WTC11 (cell line): ENCODE data around the gene SHISA9. TPM values are rescaled to one million over a fixed set of nuclear protein-coding genes. Genes with fewer than 3 reads are reported as not detected.

Experiments used
- ATAC-seq: fragments of 200-7000 bp; cut with Tn5 transposase; 2 replicates; pipeline ENCODE4 v1.10.0; 2021; ENCODE audit warnings: mild to moderate bottlenecking, moderate library complexity
- CTCF ChIA-PET: fragments of 300-600 bp; sonication (Branson Sonifier 250); formaldehyde crosslinking; loops from one replicate; lab custom pipeline; 2021; ENCODE audit warnings: antibody characterized with exemption; lab: Charles Lee
- POLR2A ChIA-PET: fragments of 350-600 bp; sonication (Branson Sonifier 250); formaldehyde crosslinking; loops from one replicate; lab custom pipeline; 2021; ENCODE audit warnings: antibody characterized with exemption; lab: Charles Lee
- DNase-seq: peaks from one replicate; pipeline ENCODE4 v3.0.0; 2021; ENCODE audit warnings: low spot score
- H3K27ac Mint-ChIP-seq: 2 replicates; pipeline ENCODE4 v1.8.0; 2021; ENCODE audit warnings: mixed read lengths
- H3K27me3 Mint-ChIP-seq: 2 replicates; pipeline ENCODE4 v1.8.0; 2021; ENCODE audit warnings: low read depth, mild to moderate bottlenecking, moderate library complexity, mixed read lengths
- H3K36me3 Mint-ChIP-seq: 2 replicates; pipeline ENCODE4 v1.8.0; 2021; ENCODE audit warnings: mixed read lengths
- H3K4me1 Mint-ChIP-seq: 2 replicates; pipeline ENCODE4 v1.8.0; 2022; ENCODE audit warnings: mixed read lengths
- H3K4me3 Mint-ChIP-seq: 2 replicates; pipeline ENCODE4 v1.8.0; 2021; ENCODE audit warnings: mild to moderate bottlenecking, moderate library complexity, mixed read lengths
- H3K9me3 Mint-ChIP-seq: 2 replicates; pipeline ENCODE4 v1.8.0; 2021; ENCODE audit warnings: mixed read lengths
- CBFB ChIP-seq: sonication (generic); formaldehyde crosslinking; IDR thresholded peaks from 2 replicates; pipeline ENCODE4 v1.8.1; 2022; ENCODE audit warnings: mild to moderate bottlenecking, low read depth, missing genetic modification reagents
- EMX1 ChIP-seq: fragments of 250-450 bp; sonication (Bioruptor Pico); IDR thresholded peaks from 2 replicates; pipeline ENCODE4 v1.8.0; 2021; ENCODE audit warnings: mild to moderate bottlenecking
- ESRRA ChIP-seq: sonication (generic); formaldehyde crosslinking; IDR thresholded peaks from 2 replicates; pipeline ENCODE4 v1.8.1; 2022; ENCODE audit warnings: mild to moderate bottlenecking, missing genetic modification reagents, borderline replicate concordance
- HMGXB4 ChIP-seq: sonication (generic); formaldehyde crosslinking; IDR thresholded peaks from 2 replicates; pipeline ENCODE4 v1.8.1; 2023; ENCODE audit warnings: mild to moderate bottlenecking, moderate library complexity, missing genetic modification reagents
- JUN ChIP-seq: sonication (generic); formaldehyde crosslinking; IDR thresholded peaks from 2 replicates; pipeline ENCODE4 v1.8.0; 2023; ENCODE audit warnings: mild to moderate bottlenecking, missing genetic modification reagents
- MAX ChIP-seq: sonication (generic); formaldehyde crosslinking; IDR thresholded peaks from 2 replicates; pipeline ENCODE4 v1.8.0; 2022; ENCODE audit warnings: mild to moderate bottlenecking, missing genetic modification reagents
- SMAD3 ChIP-seq: sonication (generic); formaldehyde crosslinking; IDR thresholded peaks from 2 replicates; pipeline ENCODE4 v1.8.0; 2022; ENCODE audit warnings: missing genetic modification reagents, mild to moderate bottlenecking, borderline replicate concordance
- SOX15 ChIP-seq: fragments of 250-450 bp; sonication (Bioruptor Pico); IDR thresholded peaks from 2 replicates; pipeline ENCODE4 v1.9.0; 2021; ENCODE audit warnings: mild to moderate bottlenecking
- SP1 ChIP-seq: sonication (generic); formaldehyde crosslinking; conservative IDR thresholded peaks from 2 replicates; pipeline ENCODE4 v1.8.1; 2022; ENCODE audit warnings: missing genetic modification reagents
- USF2 ChIP-seq: sonication (generic); formaldehyde crosslinking; IDR thresholded peaks from 2 replicates; pipeline ENCODE4 v1.8.1; 2023; ENCODE audit warnings: mild to moderate bottlenecking, missing genetic modification reagents, moderate library complexity
- ZNF121 ChIP-seq: sonication (generic); formaldehyde crosslinking; IDR thresholded peaks from 2 replicates; pipeline ENCODE4 v1.8.0; 2023; ENCODE audit warnings: missing genetic modification reagents
- ZNF396 ChIP-seq: fragments of 250-450 bp; sonication (Bioruptor Pico); IDR thresholded peaks from 2 replicates; pipeline ENCODE4 v1.8.0; 2021; ENCODE audit warnings: mild to moderate bottlenecking, moderate library complexity, borderline replicate concordance
- ZNF416 ChIP-seq: fragments of 250-450 bp; sonication (Bioruptor Pico); IDR thresholded peaks from 2 replicates; pipeline ENCODE4 v1.9.0; 2021; ENCODE audit warnings: mild to moderate bottlenecking, inconsistent platforms
- ZNF423 ChIP-seq: fragments of 250-450 bp; sonication (Bioruptor Pico); IDR thresholded peaks from 2 replicates; pipeline ENCODE4 v2.1.2; 2022; ENCODE audit warnings: mild to moderate bottlenecking, moderate library complexity
- ZSCAN18 ChIP-seq: fragments of 250-450 bp; sonication (Bioruptor Pico); IDR thresholded peaks from 2 replicates; pipeline ENCODE4 v2.1.2; 2022; ENCODE audit warnings: mild to moderate bottlenecking, moderate library complexity
- total RNA-seq: library from RNA; stranded (reverse); gene quantifications from 3 replicates; pipeline ENCODE4 v1.2.3, GENCODE V29; 2021
- TF ChIP-seq, protein P1 (sequence below): sonication (generic); formaldehyde crosslinking; conservative IDR thresholded peaks from 2 replicates; pipeline ENCODE4 v1.8.1; 2022; ENCODE audit warnings: mild to moderate bottlenecking, missing genetic modification reagents
- TF ChIP-seq, protein P2 (sequence below): fragments of 250-450 bp; sonication (Bioruptor Pico); IDR thresholded peaks from 2 replicates; pipeline ENCODE4 v1.9.0; 2021; ENCODE audit warnings: mild to moderate bottlenecking, borderline replicate concordance
- TF ChIP-seq, protein P3 (sequence below): fragments of 250-450 bp; sonication (Bioruptor Pico); IDR thresholded peaks from 2 replicates; pipeline ENCODE4 v1.8.0; 2021; ENCODE audit warnings: mild to moderate bottlenecking
- TF ChIP-seq, protein P4 (sequence below): sonication (generic); formaldehyde crosslinking; IDR thresholded peaks from 2 replicates; pipeline ENCODE4 v1.8.1; 2023; ENCODE audit warnings: mild to moderate bottlenecking, missing genetic modification reagents
- TF ChIP-seq, protein P5 (sequence below): sonication (generic); formaldehyde crosslinking; IDR thresholded peaks from 2 replicates; pipeline ENCODE4 v1.8.0; 2022; ENCODE audit warnings: mild to moderate bottlenecking, missing genetic modification reagents

Gene SHISA9
- total RNA-seq, 1 experiment from 2014 or later: 37.5 TPM

DNA sequence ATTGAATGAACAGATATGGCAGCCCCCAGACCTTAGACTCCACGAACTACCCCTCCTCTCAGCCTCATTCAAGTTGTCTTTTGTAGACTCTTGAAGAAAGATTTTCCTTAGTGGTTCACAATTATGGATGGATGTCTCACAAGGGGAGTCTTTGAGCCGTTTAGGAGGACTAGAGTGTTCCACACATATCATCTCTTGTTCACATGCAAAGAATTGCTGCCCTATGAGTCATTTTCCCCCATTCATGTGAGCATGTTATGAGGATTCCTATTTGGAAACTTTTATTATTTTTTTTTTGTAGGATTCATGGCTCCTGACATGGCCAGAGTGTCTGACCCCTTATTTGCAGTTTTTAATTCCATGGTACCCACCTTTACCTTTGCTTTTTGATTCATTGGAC is 237.1 kb downstream of the SHISA9 start (continued):
- no peak for TF ChIP-seq USF2
- TF ChIP-seq ZSCAN18 (CRISPR knock-in tag): no peak
- no peak for TF ChIP-seq SP1 (CRISPR knock-in tag)
- TF ChIP-seq, protein P1, sequence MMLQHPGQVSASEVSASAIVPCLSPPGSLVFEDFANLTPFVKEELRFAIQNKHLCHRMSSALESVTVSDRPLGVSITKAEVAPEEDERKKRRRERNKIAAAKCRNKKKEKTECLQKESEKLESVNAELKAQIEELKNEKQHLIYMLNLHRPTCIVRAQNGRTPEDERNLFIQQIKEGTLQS (CRISPR knock-in tag): no peak
- TF ChIP-seq MAX (CRISPR knock-in tag): no peak
- no peak for TF ChIP-seq EMX1 (CRISPR knock-in tag)

- no peak for DNase-seq
- H3K36me3 Mint-ChIP-seq: peaks cover 2% of the 10 kb centered on the region
- no peaks in the 10 kb centered on the region for H3K27me3 Mint-ChIP-seq
- no peak overlapping the region for H3K4me3 Mint-ChIP-seq
- ChIA-PET POLR2A (no interaction called here), CTCF (no interaction called here)
- peaks cover 11% of the 10 kb centered on the region for H3K9me3 Mint-ChIP-seq
- no peak overlapping the region for H3K27ac Mint-ChIP-seq
- no peak for ATAC-seq
- H3K4me1 Mint-ChIP-seq: peaks cover 13% of the 10 kb centered on the region
- TF ChIP-seq SMAD3 (CRISPR knock-in tag): no peak
- TF ChIP-seq ZNF121 (CRISPR knock-in tag): no peak
- TF ChIP-seq ESRRA (CRISPR knock-in tag): no peak
- no peak for TF ChIP-seq ZNF423 (CRISPR knock-in tag)
- no peak for TF ChIP-seq CBFB
- TF ChIP-seq, protein P2, sequence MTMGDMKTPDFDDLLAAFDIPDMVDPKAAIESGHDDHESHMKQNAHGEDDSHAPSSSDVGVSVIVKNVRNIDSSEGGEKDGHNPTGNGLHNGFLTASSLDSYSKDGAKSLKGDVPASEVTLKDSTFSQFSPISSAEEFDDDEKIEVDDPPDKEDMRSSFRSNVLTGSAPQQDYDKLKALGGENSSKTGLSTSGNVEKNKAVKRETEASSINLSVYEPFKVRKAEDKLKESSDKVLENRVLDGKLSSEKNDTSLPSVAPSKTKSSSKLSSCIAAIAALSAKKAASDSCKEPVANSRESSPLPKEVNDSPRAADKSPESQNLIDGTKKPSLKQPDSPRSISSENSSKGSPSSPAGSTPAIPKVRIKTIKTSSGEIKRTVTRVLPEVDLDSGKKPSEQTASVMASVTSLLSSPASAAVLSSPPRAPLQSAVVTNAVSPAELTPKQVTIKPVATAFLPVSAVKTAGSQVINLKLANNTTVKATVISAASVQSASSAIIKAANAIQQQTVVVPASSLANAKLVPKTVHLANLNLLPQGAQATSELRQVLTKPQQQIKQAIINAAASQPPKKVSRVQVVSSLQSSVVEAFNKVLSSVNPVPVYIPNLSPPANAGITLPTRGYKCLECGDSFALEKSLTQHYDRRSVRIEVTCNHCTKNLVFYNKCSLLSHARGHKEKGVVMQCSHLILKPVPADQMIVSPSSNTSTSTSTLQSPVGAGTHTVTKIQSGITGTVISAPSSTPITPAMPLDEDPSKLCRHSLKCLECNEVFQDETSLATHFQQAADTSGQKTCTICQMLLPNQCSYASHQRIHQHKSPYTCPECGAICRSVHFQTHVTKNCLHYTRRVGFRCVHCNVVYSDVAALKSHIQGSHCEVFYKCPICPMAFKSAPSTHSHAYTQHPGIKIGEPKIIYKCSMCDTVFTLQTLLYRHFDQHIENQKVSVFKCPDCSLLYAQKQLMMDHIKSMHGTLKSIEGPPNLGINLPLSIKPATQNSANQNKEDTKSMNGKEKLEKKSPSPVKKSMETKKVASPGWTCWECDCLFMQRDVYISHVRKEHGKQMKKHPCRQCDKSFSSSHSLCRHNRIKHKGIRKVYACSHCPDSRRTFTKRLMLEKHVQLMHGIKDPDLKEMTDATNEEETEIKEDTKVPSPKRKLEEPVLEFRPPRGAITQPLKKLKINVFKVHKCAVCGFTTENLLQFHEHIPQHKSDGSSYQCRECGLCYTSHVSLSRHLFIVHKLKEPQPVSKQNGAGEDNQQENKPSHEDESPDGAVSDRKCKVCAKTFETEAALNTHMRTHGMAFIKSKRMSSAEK (CRISPR knock-in tag): no peak
- TF ChIP-seq, protein P3, sequence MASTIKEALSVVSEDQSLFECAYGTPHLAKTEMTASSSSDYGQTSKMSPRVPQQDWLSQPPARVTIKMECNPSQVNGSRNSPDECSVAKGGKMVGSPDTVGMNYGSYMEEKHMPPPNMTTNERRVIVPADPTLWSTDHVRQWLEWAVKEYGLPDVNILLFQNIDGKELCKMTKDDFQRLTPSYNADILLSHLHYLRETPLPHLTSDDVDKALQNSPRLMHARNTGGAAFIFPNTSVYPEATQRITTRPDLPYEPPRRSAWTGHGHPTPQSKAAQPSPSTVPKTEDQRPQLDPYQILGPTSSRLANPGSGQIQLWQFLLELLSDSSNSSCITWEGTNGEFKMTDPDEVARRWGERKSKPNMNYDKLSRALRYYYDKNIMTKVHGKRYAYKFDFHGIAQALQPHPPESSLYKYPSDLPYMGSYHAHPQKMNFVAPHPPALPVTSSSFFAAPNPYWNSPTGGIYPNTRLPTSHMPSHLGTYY (CRISPR knock-in tag): no peak
- TF ChIP-seq ZNF396 (CRISPR knock-in tag): no peak
- no peak for TF ChIP-seq ZNF416 (CRISPR knock-in tag)
- TF ChIP-seq, protein P4, sequence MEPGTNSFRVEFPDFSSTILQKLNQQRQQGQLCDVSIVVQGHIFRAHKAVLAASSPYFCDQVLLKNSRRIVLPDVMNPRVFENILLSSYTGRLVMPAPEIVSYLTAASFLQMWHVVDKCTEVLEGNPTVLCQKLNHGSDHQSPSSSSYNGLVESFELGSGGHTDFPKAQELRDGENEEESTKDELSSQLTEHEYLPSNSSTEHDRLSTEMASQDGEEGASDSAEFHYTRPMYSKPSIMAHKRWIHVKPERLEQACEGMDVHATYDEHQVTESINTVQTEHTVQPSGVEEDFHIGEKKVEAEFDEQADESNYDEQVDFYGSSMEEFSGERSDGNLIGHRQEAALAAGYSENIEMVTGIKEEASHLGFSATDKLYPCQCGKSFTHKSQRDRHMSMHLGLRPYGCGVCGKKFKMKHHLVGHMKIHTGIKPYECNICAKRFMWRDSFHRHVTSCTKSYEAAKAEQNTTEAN (CRISPR knock-in tag): no peak
- TF ChIP-seq, protein P5, sequence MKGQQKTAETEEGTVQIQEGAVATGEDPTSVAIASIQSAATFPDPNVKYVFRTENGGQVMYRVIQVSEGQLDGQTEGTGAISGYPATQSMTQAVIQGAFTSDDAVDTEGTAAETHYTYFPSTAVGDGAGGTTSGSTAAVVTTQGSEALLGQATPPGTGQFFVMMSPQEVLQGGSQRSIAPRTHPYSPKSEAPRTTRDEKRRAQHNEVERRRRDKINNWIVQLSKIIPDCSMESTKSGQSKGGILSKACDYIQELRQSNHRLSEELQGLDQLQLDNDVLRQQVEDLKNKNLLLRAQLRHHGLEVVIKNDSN: no peak
- no peak for TF ChIP-seq SOX15 (CRISPR knock-in tag)
- no peak for TF ChIP-seq HMGXB4 (CRISPR knock-in tag)
- TF ChIP-seq JUN (CRISPR knock-in tag): no peak
Observed at GRCh38 chr16:13139661-13140241, 238.4 kb downstream of the SHISA9 start.
